ENCODE data around the gene HOXA3. TPM values are rescaled to one million over a fixed set of nuclear protein-coding genes. Genes with fewer than 3 reads are reported as not detected.

HOXA3 gene
- total RNA-seq, 1 experiment from 2014 or later: 50.5 TPM

DNA sequence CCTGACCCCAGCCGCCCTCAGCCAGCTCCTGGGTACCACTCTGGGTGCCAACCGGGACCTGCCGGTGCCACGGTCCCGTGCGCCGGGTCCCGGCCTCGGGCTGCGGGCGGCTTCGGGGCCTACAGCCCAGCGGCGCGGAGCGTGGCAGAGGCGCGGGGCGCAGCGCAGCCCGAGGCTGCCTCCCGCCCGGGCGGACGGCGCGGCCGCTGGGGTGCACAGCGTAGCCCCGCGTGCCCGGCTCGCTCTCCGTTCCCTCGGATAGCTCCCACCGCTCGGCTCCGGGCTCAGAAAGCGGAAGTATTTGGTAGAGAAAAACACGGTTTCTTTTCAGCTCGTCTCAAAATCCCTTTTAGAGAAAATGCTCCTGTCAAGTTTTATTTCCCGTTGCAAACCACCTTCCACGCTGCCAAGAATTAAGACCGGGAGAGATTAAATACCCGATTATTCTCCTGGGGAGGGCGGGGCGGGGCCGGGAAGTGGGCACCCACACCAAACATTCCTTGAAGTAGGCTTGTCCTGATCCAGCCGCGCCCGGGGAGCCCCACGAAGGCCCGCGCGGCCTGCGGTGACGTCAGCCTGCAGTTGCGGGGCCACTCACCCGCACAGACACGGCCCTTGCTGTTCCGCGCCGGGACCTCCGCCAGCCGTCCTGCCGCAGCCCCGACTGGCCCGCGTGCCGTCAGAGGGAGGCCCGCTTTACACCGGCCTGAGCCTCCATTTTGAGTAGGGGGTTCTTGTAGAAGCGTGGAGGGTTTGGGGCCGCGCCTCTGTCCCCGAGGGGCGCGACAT is 40.4 kb upstream of the HOXA3 start:
- Histone ChIP-seq H3K27me3 (ENCODE audit: insufficient read depth, low read depth) (peaks cover 3% of the 10 kb centered on the region; the same call in 1 of the 2 replicates), H3K9me3 (ENCODE audit: insufficient read depth, low read depth) (no peaks in the 10 kb centered on the region), H3K4me2 (no peak overlapping the region), H3K79me2 (ENCODE audit: low read depth) (no peaks in the 10 kb centered on the region), H3K36me3 (ENCODE audit: low read depth) (no peaks in the 10 kb centered on the region), H3K4me1 (replicated peaks; ENCODE audit: insufficient read depth) (no peaks in the 10 kb centered on the region), H2AFZ (no peak overlapping the region), H3K27ac (no peak overlapping the region), H3K9me2 (ENCODE audit: insufficient read depth) (no peaks in the 10 kb centered on the region), H3F3A (ENCODE audit: insufficient read depth, low read depth) (peaks cover 7% of the 10 kb centered on the region; the same call in 1 of the 2 replicates), H4K20me1 (ENCODE audit: insufficient read depth) (no peaks in the 10 kb centered on the region), H3K4me3 (no peak overlapping the region)
- no TSS peak for BruUV-seq (replicated peaks)
- intact Hi-C loops (cut with micrococcal nuclease; ENCODE audit: unreplicated experiment): loop anchor here (10.0 kb wide), 2 partner anchors 552 to 1662 kb away; partner anchors contain the start of gene TAX1BP1
- TF ChIP-seq, protein P1, sequence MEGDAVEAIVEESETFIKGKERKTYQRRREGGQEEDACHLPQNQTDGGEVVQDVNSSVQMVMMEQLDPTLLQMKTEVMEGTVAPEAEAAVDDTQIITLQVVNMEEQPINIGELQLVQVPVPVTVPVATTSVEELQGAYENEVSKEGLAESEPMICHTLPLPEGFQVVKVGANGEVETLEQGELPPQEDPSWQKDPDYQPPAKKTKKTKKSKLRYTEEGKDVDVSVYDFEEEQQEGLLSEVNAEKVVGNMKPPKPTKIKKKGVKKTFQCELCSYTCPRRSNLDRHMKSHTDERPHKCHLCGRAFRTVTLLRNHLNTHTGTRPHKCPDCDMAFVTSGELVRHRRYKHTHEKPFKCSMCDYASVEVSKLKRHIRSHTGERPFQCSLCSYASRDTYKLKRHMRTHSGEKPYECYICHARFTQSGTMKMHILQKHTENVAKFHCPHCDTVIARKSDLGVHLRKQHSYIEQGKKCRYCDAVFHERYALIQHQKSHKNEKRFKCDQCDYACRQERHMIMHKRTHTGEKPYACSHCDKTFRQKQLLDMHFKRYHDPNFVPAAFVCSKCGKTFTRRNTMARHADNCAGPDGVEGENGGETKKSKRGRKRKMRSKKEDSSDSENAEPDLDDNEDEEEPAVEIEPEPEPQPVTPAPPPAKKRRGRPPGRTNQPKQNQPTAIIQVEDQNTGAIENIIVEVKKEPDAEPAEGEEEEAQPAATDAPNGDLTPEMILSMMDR (conservative IDR thresholded peaks at IDR 0.05): no peak
- no peak for TF ChIP-seq EZH2 (IDR thresholded peaks at IDR 0.05; ENCODE audit: low read depth)
- ChIA-PET CTCF (no interaction called here), POLR2A (ENCODE audit: unreplicated experiment) (interaction anchor here (0.5 to 0.6 kb wide), 2 partner anchors 262 to 548 kb away, joined by 3 to 8 read pairs; no protein-coding TSS in a partner anchor)
- no peak for DNase-seq

- H3F3A ChIP-seq (ENCODE audit: insufficient read depth, low read depth): peaks cover 12% of the 10 kb centered on the region
- no peaks in the 10 kb centered on the region for H3K27me3 ChIP-seq (ENCODE audit: insufficient read depth, low read depth)
- no peak overlapping the region for H3K4me3 ChIP-seq
- no TSS peak for BruUV-seq (replicated peaks)
- ChIA-PET POLR2A (ENCODE audit: unreplicated experiment) (interaction anchor here (0.6 kb wide), 1 partner anchor 549 kb away, joined by 8 read pairs; no protein-coding TSS in a partner anchor), CTCF (no interaction called here)
- H3K36me3 ChIP-seq (ENCODE audit: low read depth): no peaks in the 10 kb centered on the region
- H3K4me2 ChIP-seq: no peak overlapping the region
- H3K9me3 ChIP-seq (ENCODE audit: insufficient read depth, low read depth): no peaks in the 10 kb centered on the region
- no peak for TF ChIP-seq EZH2 (IDR thresholded peaks at IDR 0.05; ENCODE audit: low read depth)
- TF ChIP-seq, protein P1 (conservative IDR thresholded peaks at IDR 0.05): no peak
- no peaks in the 10 kb centered on the region for H4K20me1 ChIP-seq (ENCODE audit: insufficient read depth)
- no peaks in the 10 kb centered on the region for H3K9me2 ChIP-seq (ENCODE audit: insufficient read depth)
- intact Hi-C loops (cut with micrococcal nuclease; ENCODE audit: unreplicated experiment): loop anchor here (10.0 kb wide), 2 partner anchors 553 to 1663 kb away; partner anchors contain the start of gene TAX1BP1
- H3K4me1 ChIP-seq (replicated peaks; ENCODE audit: insufficient read depth): no peaks in the 10 kb centered on the region
- H2AFZ ChIP-seq: no peak overlapping the region
- no peak for DNase-seq
- H3K79me2 ChIP-seq (ENCODE audit: low read depth): no peaks in the 10 kb centered on the region
- H3K27ac ChIP-seq: no peak overlapping the region
Measured at GRCh38 chr7:27191833-27192545, 39.6 kb upstream of the HOXA3 start.

DNA sequence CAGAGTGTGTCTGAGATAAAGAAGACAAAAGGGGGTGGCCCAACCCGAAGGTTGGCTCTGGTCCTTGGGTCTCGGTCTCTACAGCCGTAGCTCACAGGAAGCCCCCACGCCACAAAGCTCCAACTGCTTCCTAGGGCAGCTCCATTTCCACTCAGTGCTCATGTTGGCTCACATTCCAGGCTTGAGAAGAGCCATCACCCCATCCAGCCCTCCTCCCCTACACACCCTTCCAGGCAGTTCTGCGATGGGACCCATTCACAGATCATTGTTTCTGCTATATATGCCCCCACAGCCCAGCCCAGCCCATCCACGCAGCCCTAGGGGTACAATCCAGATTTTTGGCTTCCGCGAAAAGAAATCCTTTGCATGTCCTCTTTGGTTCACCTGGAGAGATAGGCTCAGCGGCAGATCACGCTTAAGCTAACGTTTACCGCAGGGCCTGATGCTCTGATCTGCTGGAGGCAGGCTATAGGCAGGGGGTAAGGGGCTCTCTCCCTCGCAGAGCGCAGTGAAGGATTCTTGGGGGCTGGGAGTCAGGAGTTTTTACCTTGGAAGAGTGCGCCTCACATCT is 38.9 kb upstream of the HOXA3 start:
- Histone ChIP-seq H3K4me3 (no peak overlapping the region), H3F3A (ENCODE audit: insufficient read depth, low read depth) (peaks cover 13% of the 10 kb centered on the region), H3K27ac (no peak overlapping the region), H3K4me1 (replicated peaks; ENCODE audit: insufficient read depth) (no peaks in the 10 kb centered on the region), H4K20me1 (ENCODE audit: insufficient read depth) (no peaks in the 10 kb centered on the region), H2AFZ (no peak overlapping the region), H3K79me2 (ENCODE audit: low read depth) (no peaks in the 10 kb centered on the region), H3K4me2 (no peak overlapping the region), H3K36me3 (ENCODE audit: low read depth) (no peaks in the 10 kb centered on the region), H3K27me3 (ENCODE audit: insufficient read depth, low read depth) (no peaks in the 10 kb centered on the region), H3K9me2 (ENCODE audit: insufficient read depth) (no peaks in the 10 kb centered on the region), H3K9me3 (ENCODE audit: insufficient read depth, low read depth) (no peaks in the 10 kb centered on the region)
- no peak for TF ChIP-seq EZH2 (IDR thresholded peaks at IDR 0.05; ENCODE audit: low read depth)
- TF ChIP-seq, protein P1 (conservative IDR thresholded peaks at IDR 0.05): no peak
- ChIA-PET CTCF (interaction anchor here (0.6 kb wide), 1 partner anchor 781 kb away, joined by 3 read pairs; no protein-coding TSS in a partner anchor), POLR2A (ENCODE audit: unreplicated experiment) (no interaction called here)
- no peak for DNase-seq
- intact Hi-C loops (cut with micrococcal nuclease; ENCODE audit: unreplicated experiment): loop anchor here (10.0 kb wide), 2 partner anchors 554 to 1664 kb away; partner anchors contain the start of gene TAX1BP1
- BruUV-seq (replicated peaks): no TSS peak
